Measurements from ENCODE around the gene BRAF. TPM values are rescaled to one million over a fixed set of nuclear protein-coding genes. Genes with fewer than 3 reads are reported as not detected.
"Not testable (repeated sequence)": the region's sequence is repeated elsewhere in the genome, so short reads cannot be mapped to it uniquely, and the experiment has no call there.

The BRAF gene
- total RNA-seq = 13.0 and 18.8 TPM in 2 replicates

GRCh38 chr7:140924821-140925421 lies at the start of gene BRAF:
TSS of gene BRAF (minus strand) at chr7:140924929. CDS start at chr7:140924703, 226 bp downstream.
- peak; percentile 87 to 91 for DNase-seq (ENCODE audit: low read depth in 2 of 2)

- no peak for DNase-seq (ENCODE audit: low read depth in 2 of 2)
Measured at GRCh38 chr7:140972876-140973829, 48.4 kb upstream of the BRAF start.

- no peak for DNase-seq (ENCODE audit: low read depth in 2 of 2)
Measured at GRCh38 chr7:140972344-140972743, 47.6 kb upstream of the BRAF start.

GRCh38 chr7:140967438-140967837 lies 42.7 kb upstream of the BRAF start:
- DNase-seq (ENCODE audit: low read depth in 2 of 2) = no peak

- DNase-seq (ENCODE audit: low read depth in 2 of 2) = no peak
Measured at GRCh38 chr7:140966561-140967233, 42.0 kb upstream of the BRAF start.

- DNase-seq (ENCODE audit: low read depth in 2 of 2) = no peak
Measured at GRCh38 chr7:140961117-140961516, 36.4 kb upstream of the BRAF start.

GRCh38 chr7:140956997-140957396 lies 32.3 kb upstream of the BRAF start:
- not testable (repeated sequence) for DNase-seq (ENCODE audit: low read depth in 2 of 2)

GRCh38 chr7:140945940-140946339 lies 21.2 kb upstream of the BRAF start:
- DNase-seq (ENCODE audit: low read depth in 2 of 2) = no peak

GRCh38 chr7:140942242-140942641 lies 17.5 kb upstream of the BRAF start:
- DNase-seq (ENCODE audit: low read depth in 2 of 2) = not testable (repeated sequence)

GRCh38 chr7:140940898-140941297 lies 16.2 kb upstream of the BRAF start:
- no peak for DNase-seq (ENCODE audit: low read depth in 2 of 2)

GRCh38 chr7:140937702-140938264 lies 13.1 kb upstream of the BRAF start:
- no peak for DNase-seq (ENCODE audit: low read depth in 2 of 2)

- DNase-seq (ENCODE audit: low read depth in 2 of 2) = no peak
Measured at GRCh38 chr7:140928491-140929309, 4.0 kb upstream of the BRAF start.

- DNase-seq (ENCODE audit: low read depth in 2 of 2) = not testable (repeated sequence)
Measured at GRCh38 chr7:140927945-140928344, 3.2 kb upstream of the BRAF start.

- DNase-seq (ENCODE audit: low read depth in 2 of 2) = no peak
Measured at GRCh38 chr7:140927351-140927750, 2.6 kb upstream of the BRAF start.

- DNase-seq (ENCODE audit: low read depth in 2 of 2) = no peak
Measured at GRCh38 chr7:140926021-140926817, 1.5 kb upstream of the BRAF start.

GRCh38 chr7:140924019-140924820 lies 509 bp downstream of the BRAF start:
- peak; percentile 48 to 87 for DNase-seq (ENCODE audit: low read depth in 2 of 2)

- DNase-seq (ENCODE audit: low read depth in 2 of 2) = peak in 1 of 2 donors; percentile 19
Measured at GRCh38 chr7:140923358-140924006, 1.2 kb downstream of the BRAF start.

GRCh38 chr7:140922741-140923345 lies 1.9 kb downstream of the BRAF start:
- no peak for DNase-seq (ENCODE audit: low read depth in 2 of 2)
